Measurements from ENCODE around the gene MLH3. TPM values are rescaled to one million over a fixed set of nuclear protein-coding genes. Genes with fewer than 3 reads are reported as not detected.

MLH3 gene
- total RNA-seq, 1 experiment from 2014 or later = 23.0 TPM

DNA sequence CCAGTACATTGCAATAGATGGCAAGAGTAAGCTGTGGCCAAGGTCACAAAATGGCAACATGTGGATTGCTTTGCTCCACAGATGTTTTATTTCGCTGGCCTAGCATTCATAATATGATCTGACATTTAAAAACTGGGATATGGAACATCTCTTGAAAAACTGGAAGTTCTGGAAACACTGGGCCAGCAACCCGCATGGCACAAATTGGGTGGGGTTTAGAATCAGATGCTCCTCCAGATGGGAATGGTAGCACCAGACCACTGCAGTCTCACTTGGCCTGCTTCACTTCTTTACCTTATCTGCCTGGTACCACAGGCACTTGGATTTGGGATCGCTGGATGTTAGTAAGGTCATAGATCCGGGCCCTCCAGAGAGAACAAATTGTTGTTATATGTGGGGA lies 28.3 kb upstream of the MLH3 start:
- Histone ChIP-seq H3K27me3 (ENCODE audit: insufficient read depth, low read length) (no peaks in the 10 kb centered on the region), H3K14ac (ENCODE audit: insufficient read depth, low read length) (no peak overlapping the region), H3K18ac (ENCODE audit: insufficient read length, low read depth, low read length) (no peak overlapping the region), H3K79me1 (ENCODE audit: insufficient read depth, low read depth, low read length, poor library complexity, severe bottlenecking) (no peaks in the 10 kb centered on the region), H2BK120ac (ENCODE audit: low read depth, low read length, poor library complexity, severe bottlenecking) (no peak overlapping the region), H3K9me3 (ENCODE audit: control insufficient read depth, low read depth, low read length) (no peaks in the 10 kb centered on the region), H4K5ac (ENCODE audit: insufficient read length, low read depth, low read length) (no peak overlapping the region), H3K23ac (ENCODE audit: insufficient read length, low read depth, low read length) (no peak overlapping the region), H2AFZ (ENCODE audit: low read length) (no peak overlapping the region), H3T11ph (ENCODE audit: low read length) (no peak overlapping the region), H2BK5ac (ENCODE audit: insufficient read length, low read length) (no peak overlapping the region), H3K4me1 (ENCODE audit: insufficient read depth, low read length) (no peaks in the 10 kb centered on the region), H2AK5ac (ENCODE audit: insufficient read length, low read length) (no peak overlapping the region), H3K56ac (ENCODE audit: insufficient read length, low read depth, low read length) (no peak overlapping the region), H3K79me2 (ENCODE audit: insufficient read depth, low read length) (no peaks in the 10 kb centered on the region), H4K91ac (ENCODE audit: insufficient read length, low read depth, low read length) (no peak overlapping the region), H3K4ac (ENCODE audit: low read depth, low read length) (no peak overlapping the region), H3K23me2 (ENCODE audit: insufficient read length, low read depth, low read length, poor library complexity, severe bottlenecking) (no peaks in the 10 kb centered on the region), H4K20me1 (ENCODE audit: control insufficient read depth, insufficient read depth, insufficient read length) (no peaks in the 10 kb centered on the region), H3K4me2 (ENCODE audit: insufficient read depth, insufficient read length, low read length) (no peak overlapping the region), H4K8ac (replicated peaks; ENCODE audit: insufficient read length, low read depth, low read length) (no peak overlapping the region), H2BK12ac (ENCODE audit: insufficient read length, low read depth, low read length) (no peak overlapping the region), H3K27ac (ENCODE audit: insufficient read length, low read depth, low read length) (no peak overlapping the region), H3K9ac (ENCODE audit: extremely low read depth, insufficient read length, low read length) (no peak overlapping the region), H2BK20ac (ENCODE audit: low read depth, low read length, poor library complexity, severe bottlenecking) (no peak overlapping the region), H2BK15ac (ENCODE audit: low read depth, low read length) (no peak overlapping the region)
- peaks cover 4 to 27% (median 10%) of the 10 kb centered on the region in 3 experiments; a peak in 6 of 7 replicates for H3K36me3 Mint-ChIP-seq (ENCODE audit: insufficient read depth in 1 of 3, low read depth in 3 of 3)
- no peaks in the 10 kb centered on the region for H3K4me1 Mint-ChIP-seq
- H3K9me3 Mint-ChIP-seq = no peaks in the 10 kb centered on the region
- H3K27me3 Mint-ChIP-seq (ENCODE audit: low read depth) = no peaks in the 10 kb centered on the region
- no peak for TF ChIP-seq CTCF (conservative IDR thresholded peaks at IDR 0.05)
- H3K4me3 Mint-ChIP-seq = no peak overlapping the region
- DNase-seq = no peak
- no peak overlapping the region for H3K27ac Mint-ChIP-seq
- no CpG with 5 or more reads among the region's 4 CpGs for WGBS (ENCODE audit: extremely low coverage, insufficient read length, low lambda C conversion rate)

Data from H9 (cell line).